ENCODE results near the gene IGLL5.
"Not testable (repeated sequence)": the region's sequence is repeated elsewhere in the genome, so short reads cannot be mapped to it uniquely, and the experiment has no call there.

IGLL5 gene

DNA sequence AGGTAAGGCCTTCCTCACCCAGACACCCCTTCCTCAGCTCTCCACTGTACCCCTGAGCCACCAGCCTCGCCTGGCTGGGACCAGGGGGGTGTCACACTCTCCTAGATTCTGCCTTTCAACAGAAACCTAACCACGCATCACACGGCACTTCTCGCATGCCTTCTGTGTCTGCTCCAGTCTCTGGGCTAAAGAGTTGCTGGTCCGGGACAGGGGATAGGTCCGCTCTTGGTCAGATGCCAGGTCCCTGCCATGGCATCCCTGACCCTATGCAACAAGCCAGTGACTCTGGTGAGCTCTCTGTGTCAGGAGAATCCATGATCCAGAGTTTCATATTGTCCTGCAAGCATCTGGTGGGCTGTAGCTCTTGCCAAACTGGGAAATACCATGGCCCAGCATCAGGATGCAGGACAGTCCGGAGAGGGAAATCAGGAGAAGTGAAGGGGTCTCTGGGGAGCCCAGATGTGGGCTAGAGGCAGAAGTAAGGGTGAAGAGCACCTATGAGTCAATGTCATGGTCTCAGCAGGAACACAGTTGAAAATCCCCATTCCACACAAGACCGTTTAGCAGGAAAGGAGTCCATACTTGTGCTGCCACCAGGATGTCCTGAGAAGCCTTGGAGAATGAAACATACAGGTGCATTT, 14.1 kb downstream of the IGLL5 start:
- H3K4me3 ChIP-seq (ENCODE audit: low read length): no peak overlapping the region
- no peaks in the 10 kb centered on the region for H3K9me2 ChIP-seq (replicated peaks; ENCODE audit: insufficient read depth, low read length)
- no peaks in the 10 kb centered on the region for H3K36me3 ChIP-seq (replicated peaks; ENCODE audit: insufficient read depth, low read length)
- H3K27ac ChIP-seq (ENCODE audit: low read length): peak overlapping the region; percentile 14; the same call in 1 of the 2 replicates
- no peak overlapping the region for H2AFZ ChIP-seq (ENCODE audit: low read length)
- peaks cover 32% of the 10 kb centered on the region for H3K4me1 ChIP-seq (ENCODE audit: low read length)
- H3K27me3 ChIP-seq (replicated peaks; ENCODE audit: insufficient read depth, low read length): no peaks in the 10 kb centered on the region
- H3K4me2 ChIP-seq (ENCODE audit: low read depth, low read length): no peak overlapping the region
- no peaks in the 10 kb centered on the region for H4K20me1 ChIP-seq (ENCODE audit: insufficient read depth, low read length)
- no peak overlapping the region for H3K9ac ChIP-seq (ENCODE audit: low read length)
- H3K9me3 ChIP-seq (replicated peaks; ENCODE audit: insufficient read depth, low read length): no peaks in the 10 kb centered on the region
- no peak for TF ChIP-seq EZH2 (optimal IDR thresholded peaks at IDR 0.05; ENCODE audit: low read depth, low read length)
- TF ChIP-seq, protein P1, sequence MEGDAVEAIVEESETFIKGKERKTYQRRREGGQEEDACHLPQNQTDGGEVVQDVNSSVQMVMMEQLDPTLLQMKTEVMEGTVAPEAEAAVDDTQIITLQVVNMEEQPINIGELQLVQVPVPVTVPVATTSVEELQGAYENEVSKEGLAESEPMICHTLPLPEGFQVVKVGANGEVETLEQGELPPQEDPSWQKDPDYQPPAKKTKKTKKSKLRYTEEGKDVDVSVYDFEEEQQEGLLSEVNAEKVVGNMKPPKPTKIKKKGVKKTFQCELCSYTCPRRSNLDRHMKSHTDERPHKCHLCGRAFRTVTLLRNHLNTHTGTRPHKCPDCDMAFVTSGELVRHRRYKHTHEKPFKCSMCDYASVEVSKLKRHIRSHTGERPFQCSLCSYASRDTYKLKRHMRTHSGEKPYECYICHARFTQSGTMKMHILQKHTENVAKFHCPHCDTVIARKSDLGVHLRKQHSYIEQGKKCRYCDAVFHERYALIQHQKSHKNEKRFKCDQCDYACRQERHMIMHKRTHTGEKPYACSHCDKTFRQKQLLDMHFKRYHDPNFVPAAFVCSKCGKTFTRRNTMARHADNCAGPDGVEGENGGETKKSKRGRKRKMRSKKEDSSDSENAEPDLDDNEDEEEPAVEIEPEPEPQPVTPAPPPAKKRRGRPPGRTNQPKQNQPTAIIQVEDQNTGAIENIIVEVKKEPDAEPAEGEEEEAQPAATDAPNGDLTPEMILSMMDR (IDR thresholded peaks at IDR 0.05; ENCODE audit: low read length): no peak
- no peak for TF ChIP-seq EZH2phosphoT487 (IDR thresholded peaks at IDR 0.05; ENCODE audit: low read length)
- DNase-seq: no peak
- peaks cover 30% of the 10 kb centered on the region for H3F3A ChIP-seq (ENCODE audit: insufficient read depth, low read length)
- no peaks in the 10 kb centered on the region for H3K79me2 ChIP-seq (ENCODE audit: low read length)

DNA sequence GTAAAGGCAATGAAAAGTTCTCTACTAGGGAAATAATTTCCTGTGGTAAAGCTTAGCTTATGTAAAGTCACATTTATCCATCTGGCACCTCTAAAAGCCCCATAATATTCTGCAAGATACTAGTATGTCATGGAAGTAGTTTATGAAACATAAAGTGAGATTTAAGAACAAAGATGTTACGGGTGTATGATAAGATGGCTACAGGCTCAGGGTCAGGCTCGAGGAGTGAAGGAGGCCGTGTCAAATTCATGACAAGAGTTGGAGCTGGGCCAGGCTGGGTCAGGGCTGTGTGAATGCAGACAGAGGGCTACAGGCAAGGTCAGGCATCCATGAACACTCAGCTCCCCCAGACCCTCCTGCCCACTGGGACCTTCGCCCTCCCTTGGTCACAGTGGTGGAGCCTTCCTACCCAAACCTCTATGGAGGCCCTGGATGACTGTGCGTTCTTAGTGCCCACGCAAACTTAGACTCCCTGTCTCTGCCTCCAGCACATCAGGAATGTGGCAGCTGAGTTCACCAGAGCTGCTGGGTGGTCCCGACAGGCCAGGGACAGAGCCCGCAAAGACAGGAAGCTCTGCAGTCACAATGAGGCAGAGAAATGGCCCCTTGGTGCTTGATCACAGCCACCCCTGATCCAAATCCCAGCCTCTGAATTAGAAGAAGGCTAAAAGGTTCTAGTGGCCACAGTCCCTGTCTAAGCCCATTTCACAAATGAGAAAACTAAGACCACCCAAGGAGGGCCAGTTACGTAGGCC, 14.8 kb downstream of the IGLL5 start:
- Histone ChIP-seq H3F3A (ENCODE audit: insufficient read depth, low read length) (peaks cover 22% of the 10 kb centered on the region), H3K79me2 (ENCODE audit: low read length) (no peaks in the 10 kb centered on the region), H3K9ac (ENCODE audit: low read length) (no peak overlapping the region), H4K20me1 (ENCODE audit: insufficient read depth, low read length) (no peaks in the 10 kb centered on the region), H3K27me3 (replicated peaks; ENCODE audit: insufficient read depth, low read length) (no peaks in the 10 kb centered on the region), H3K9me2 (replicated peaks; ENCODE audit: insufficient read depth, low read length) (no peaks in the 10 kb centered on the region), H3K36me3 (replicated peaks; ENCODE audit: insufficient read depth, low read length) (no peaks in the 10 kb centered on the region), H2AFZ (ENCODE audit: low read length) (no peak overlapping the region), H3K4me2 (ENCODE audit: low read depth, low read length) (no peak overlapping the region), H3K4me3 (ENCODE audit: low read length) (no peak overlapping the region), H3K27ac (ENCODE audit: low read length) (peak overlapping the region; percentile 14; the same call in 1 of the 2 replicates), H3K4me1 (ENCODE audit: low read length) (peaks cover 24% of the 10 kb centered on the region), H3K9me3 (replicated peaks; ENCODE audit: insufficient read depth, low read length) (no peaks in the 10 kb centered on the region)
- TF ChIP-seq EZH2phosphoT487 (IDR thresholded peaks at IDR 0.05; ENCODE audit: low read length) (no peak), EZH2 (optimal IDR thresholded peaks at IDR 0.05; ENCODE audit: low read depth, low read length) (no peak)
- TF ChIP-seq, protein P1 (IDR thresholded peaks at IDR 0.05; ENCODE audit: low read length): no peak
- DNase-seq: no peak

DNA sequence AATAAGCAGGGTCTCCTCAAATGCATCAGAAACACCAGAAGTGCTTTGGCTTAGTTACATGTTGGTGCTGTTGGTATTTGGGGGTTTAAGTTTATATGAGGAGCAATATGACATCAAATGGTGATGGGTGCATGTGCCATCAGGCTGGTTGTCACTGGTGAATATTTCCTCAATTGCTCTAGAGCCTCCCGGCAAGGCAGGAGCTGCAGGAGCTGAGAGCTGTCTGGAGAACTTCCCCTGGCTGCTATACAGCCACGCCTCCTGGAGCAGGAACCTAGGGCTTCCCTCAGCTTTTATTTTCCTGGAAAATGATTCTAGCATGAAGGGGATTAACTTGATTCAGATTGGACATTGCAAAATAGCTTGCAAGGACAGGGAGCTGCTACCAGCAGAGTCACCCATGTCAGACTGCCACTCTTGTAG, 15.8 kb downstream of the IGLL5 start:
- no peaks in the 10 kb centered on the region for H4K20me1 ChIP-seq (ENCODE audit: insufficient read depth, low read length)
- H3K4me1 ChIP-seq (ENCODE audit: low read length): peaks cover 15% of the 10 kb centered on the region; the same call in 1 of the 2 replicates
- TF ChIP-seq EZH2phosphoT487 (IDR thresholded peaks at IDR 0.05; ENCODE audit: low read length) (no peak), EZH2 (optimal IDR thresholded peaks at IDR 0.05; ENCODE audit: low read depth, low read length) (no peak)
- TF ChIP-seq, protein P1 (IDR thresholded peaks at IDR 0.05; ENCODE audit: low read length): no peak
- H3K79me2 ChIP-seq (ENCODE audit: low read length): no peaks in the 10 kb centered on the region
- H3F3A ChIP-seq (ENCODE audit: insufficient read depth, low read length): peaks cover 13% of the 10 kb centered on the region
- H3K36me3 ChIP-seq (replicated peaks; ENCODE audit: insufficient read depth, low read length): no peaks in the 10 kb centered on the region
- peak overlapping the region; percentile 4; the same call in 1 of the 2 replicates for H3K27ac ChIP-seq (ENCODE audit: low read length)
- H3K4me3 ChIP-seq (ENCODE audit: low read length): no peak overlapping the region
- no peaks in the 10 kb centered on the region for H3K9me3 ChIP-seq (replicated peaks; ENCODE audit: insufficient read depth, low read length)
- H3K9ac ChIP-seq (ENCODE audit: low read length): no peak overlapping the region
- no peak overlapping the region for H3K4me2 ChIP-seq (ENCODE audit: low read depth, low read length)
- no peaks in the 10 kb centered on the region for H3K27me3 ChIP-seq (replicated peaks; ENCODE audit: insufficient read depth, low read length)
- no peak overlapping the region for H2AFZ ChIP-seq (ENCODE audit: low read length)
- no peak for DNase-seq
- H3K9me2 ChIP-seq (replicated peaks; ENCODE audit: insufficient read depth, low read length): no peaks in the 10 kb centered on the region

DNA sequence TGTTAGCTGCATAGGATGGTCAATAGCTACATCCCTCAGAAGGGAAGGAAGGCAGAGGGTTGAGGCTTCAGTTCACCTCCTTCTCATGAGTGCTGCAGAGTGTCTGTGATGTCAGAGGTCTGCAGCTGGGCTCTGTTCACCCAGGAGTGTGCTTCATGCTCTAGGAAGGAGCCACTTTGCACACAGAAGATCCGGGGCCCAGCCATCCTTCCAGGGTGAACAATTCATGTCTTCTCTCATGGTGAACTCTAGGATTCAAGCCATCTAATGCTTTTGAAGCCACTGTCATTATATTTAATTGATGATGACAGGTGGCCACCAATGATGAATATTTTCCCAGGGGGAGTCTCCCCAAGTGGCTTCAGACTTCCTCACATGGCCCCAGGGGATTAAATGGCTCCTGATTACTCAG, 16.2 kb downstream of the IGLL5 start:
- H3K27me3 ChIP-seq (replicated peaks; ENCODE audit: insufficient read depth, low read length); H3K36me3 ChIP-seq (replicated peaks; ENCODE audit: insufficient read depth, low read length); H4K20me1 ChIP-seq (ENCODE audit: insufficient read depth, low read length); H3K9me2 ChIP-seq (replicated peaks; ENCODE audit: insufficient read depth, low read length); H3K9ac ChIP-seq (ENCODE audit: low read length); H3K4me3 ChIP-seq (ENCODE audit: low read length); H3K4me2 ChIP-seq (ENCODE audit: low read depth, low read length); H3K9me3 ChIP-seq (replicated peaks; ENCODE audit: insufficient read depth, low read length); H2AFZ ChIP-seq (ENCODE audit: low read length); H3K79me2 ChIP-seq (ENCODE audit: low read length); DNase-seq: not testable (repeated sequence)
- Histone ChIP-seq H3K4me1 (ENCODE audit: low read length) (peaks cover 14% of the 10 kb centered on the region; the same call in 1 of the 2 replicates), H3K27ac (ENCODE audit: low read length) (peak overlapping the region; percentile 4; the same call in 1 of the 2 replicates), H3F3A (ENCODE audit: insufficient read depth, low read length) (peaks cover 13% of the 10 kb centered on the region)

DNA sequence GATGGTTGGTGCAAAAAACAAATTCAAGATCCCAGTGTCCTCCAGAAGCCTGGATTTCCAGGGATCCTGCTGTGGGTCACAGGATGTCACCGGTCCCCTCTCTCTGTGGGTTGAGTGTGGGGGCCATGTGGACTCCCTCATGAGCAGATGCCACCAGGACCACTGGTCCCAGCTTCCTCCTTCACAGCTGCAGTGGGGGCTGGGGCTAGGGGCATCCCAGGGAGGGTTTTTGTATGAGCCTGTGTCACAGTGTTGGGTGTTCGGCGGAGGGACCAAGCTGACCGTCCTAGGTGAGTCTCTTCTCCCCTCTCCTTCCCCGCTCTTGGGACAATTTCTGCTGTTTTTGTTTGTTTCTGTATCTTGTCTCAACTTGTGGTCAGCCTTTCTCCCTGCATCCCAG, 17.1 kb downstream of the IGLL5 start:
- H3K79me2 ChIP-seq (ENCODE audit: low read length); H3K9ac ChIP-seq (ENCODE audit: low read length); H2AFZ ChIP-seq (ENCODE audit: low read length); H3K4me2 ChIP-seq (ENCODE audit: low read depth, low read length); DNase-seq; H3K36me3 ChIP-seq (replicated peaks; ENCODE audit: insufficient read depth, low read length); H4K20me1 ChIP-seq (ENCODE audit: insufficient read depth, low read length); H3K4me3 ChIP-seq (ENCODE audit: low read length); H3K27me3 ChIP-seq (replicated peaks; ENCODE audit: insufficient read depth, low read length); H3K9me2 ChIP-seq (replicated peaks; ENCODE audit: insufficient read depth, low read length); H3K27ac ChIP-seq (ENCODE audit: low read length); H3K9me3 ChIP-seq (replicated peaks; ENCODE audit: insufficient read depth, low read length): not testable (repeated sequence)
- H3F3A ChIP-seq (ENCODE audit: insufficient read depth, low read length): peaks cover 13% of the 10 kb centered on the region
- peaks cover 14% of the 10 kb centered on the region; the same call in 1 of the 2 replicates for H3K4me1 ChIP-seq (ENCODE audit: low read length)
